Loucy (cell line): Measurements from ENCODE around the gene MS4A18.

ENCODE experiments used
- CTCF ChIP-seq: fragments of 200-600 bp; sonication (generic); conservative IDR thresholded peaks from 2 replicates; pipeline ENCODE4 v1.5.1; 2014; ENCODE audit warnings: mild to moderate bottlenecking, antibody characterized with exemption, low read length
- EZH2phosphoT487 ChIP-seq: fragments of 200-600 bp; IDR thresholded peaks from 2 replicates; pipeline ENCODE4 v1.6.1; 2018; ENCODE audit warnings: antibody characterized with exemption, mild to moderate bottlenecking, moderate library complexity, borderline replicate concordance

- TF ChIP-seq CTCF (no peak), EZH2phosphoT487 (no peak)
Observed at GRCh38 chr11:60772666-60773065, 48.1 kb downstream of the MS4A18 start.
